ENCODE results near the gene RGS18. TPM values are rescaled to one million over a fixed set of nuclear protein-coding genes. Genes with fewer than 3 reads are reported as not detected.

Gene RGS18
- total RNA-seq, 1 donor from 2014 or later: not detected

GRCh38 chr1:192167011-192167410 is 8.7 kb downstream of the RGS18 start:
- no peak for DNase-seq (ENCODE audit: low read depth)
- no peak overlapping the region for H3K4me3 ChIP-seq (ENCODE audit: low read depth, low read length)
- no peaks in the 10 kb centered on the region for H3K36me3 ChIP-seq (ENCODE audit: control insufficient read depth, insufficient read depth, low read length)
- no peaks in the 10 kb centered on the region for H3K27me3 ChIP-seq (ENCODE audit: control insufficient read depth, insufficient read depth, low read length)
- no peak for TF ChIP-seq CTCF (IDR thresholded peaks at IDR 0.05; ENCODE audit: insufficient read depth, low read length, poor library complexity, severe bottlenecking)

- TF ChIP-seq CTCF (IDR thresholded peaks at IDR 0.05; ENCODE audit: insufficient read depth, low read length, poor library complexity, severe bottlenecking): no peak
- Histone ChIP-seq H3K36me3 (ENCODE audit: control insufficient read depth, insufficient read depth, low read length) (no peaks in the 10 kb centered on the region), H3K27me3 (ENCODE audit: control insufficient read depth, insufficient read depth, low read length) (no peaks in the 10 kb centered on the region), H3K4me3 (ENCODE audit: low read depth, low read length) (no peak overlapping the region)
- no peak for DNase-seq (ENCODE audit: low read depth)
These were observed 9.8 kb downstream of the RGS18 start for GRCh38 chr1:192167911-192168700.

GRCh38 chr1:192168964-192169363 is 10.7 kb downstream of the RGS18 start:
- DNase-seq (ENCODE audit: low read depth): no peak

GRCh38 chr1:192170196-192170984 is 12.1 kb downstream of the RGS18 start:
- no peaks in the 10 kb centered on the region for H3K27me3 ChIP-seq (ENCODE audit: control insufficient read depth, insufficient read depth, low read length)
- no peak overlapping the region for H3K4me3 ChIP-seq (ENCODE audit: low read depth, low read length)
- no peak for TF ChIP-seq CTCF (IDR thresholded peaks at IDR 0.05; ENCODE audit: insufficient read depth, low read length, poor library complexity, severe bottlenecking)
- no peaks in the 10 kb centered on the region for H3K36me3 ChIP-seq (ENCODE audit: control insufficient read depth, insufficient read depth, low read length)
- no peak for DNase-seq (ENCODE audit: low read depth)

More at GRCh38 chr1:192168964-192169363, 10.7 kb downstream of the RGS18 start:
- Histone ChIP-seq H3K4me3 (ENCODE audit: low read depth, low read length) (no peak overlapping the region), H3K36me3 (ENCODE audit: control insufficient read depth, insufficient read depth, low read length) (no peaks in the 10 kb centered on the region), H3K27me3 (ENCODE audit: control insufficient read depth, insufficient read depth, low read length) (no peaks in the 10 kb centered on the region)
- no peak for TF ChIP-seq CTCF (IDR thresholded peaks at IDR 0.05; ENCODE audit: insufficient read depth, low read length, poor library complexity, severe bottlenecking)

GRCh38 chr1:192171123-192171522 is 12.9 kb downstream of the RGS18 start:
- DNase-seq (ENCODE audit: low read depth): no peak
- H3K4me3 ChIP-seq (ENCODE audit: low read depth, low read length): no peak overlapping the region
- H3K27me3 ChIP-seq (ENCODE audit: control insufficient read depth, insufficient read depth, low read length): no peaks in the 10 kb centered on the region
- TF ChIP-seq CTCF (IDR thresholded peaks at IDR 0.05; ENCODE audit: insufficient read depth, low read length, poor library complexity, severe bottlenecking): no peak
- no peaks in the 10 kb centered on the region for H3K36me3 ChIP-seq (ENCODE audit: control insufficient read depth, insufficient read depth, low read length)
